ENCODE data around the gene GKAP1.

The GKAP1 gene

DNA sequence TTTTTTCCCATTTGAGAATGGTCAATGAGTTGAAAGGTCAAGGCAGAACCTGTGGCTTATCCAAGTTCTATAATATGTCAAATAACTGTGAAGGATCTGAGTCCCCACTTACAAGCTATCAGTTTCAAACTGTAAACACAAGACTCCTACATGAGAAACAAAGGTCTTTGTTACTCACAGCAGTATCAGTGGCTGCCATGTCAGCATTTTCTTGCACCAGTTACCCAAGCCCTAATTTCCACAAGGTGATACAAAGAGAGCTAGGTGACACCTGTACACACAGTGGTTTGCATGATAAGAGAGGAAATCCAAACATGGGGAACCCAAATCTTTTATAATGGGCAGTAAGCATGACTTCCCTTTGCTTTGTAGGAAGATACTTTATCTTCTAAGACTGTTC is 101.8 kb downstream of the GKAP1 start:
- Histone ChIP-seq H3K27ac (ENCODE audit: extremely low read depth, low read depth, low read length) (no peak overlapping the region), H3K4me3 (ENCODE audit: low read depth, low read length) (no peak overlapping the region), H3K36me3 (ENCODE audit: control insufficient read depth in 2 of 2, insufficient read depth in 1 of 2, low read length in 2 of 2) (no peaks in the 10 kb centered on the region), H3K4me1 (ENCODE audit: control insufficient read depth, insufficient read depth, low read length) (no peaks in the 10 kb centered on the region), H3K9me3 (ENCODE audit: control insufficient read depth, insufficient read depth, low read depth, low read length) (no peaks in the 10 kb centered on the region)
- ChIA-PET CTCF (interaction anchor here (0.8 kb wide), 1 partner anchor 67 kb away, joined by 4 read pairs; no protein-coding TSS in a partner anchor), POLR2A (no interaction called here)
- TF ChIP-seq, protein P1, sequence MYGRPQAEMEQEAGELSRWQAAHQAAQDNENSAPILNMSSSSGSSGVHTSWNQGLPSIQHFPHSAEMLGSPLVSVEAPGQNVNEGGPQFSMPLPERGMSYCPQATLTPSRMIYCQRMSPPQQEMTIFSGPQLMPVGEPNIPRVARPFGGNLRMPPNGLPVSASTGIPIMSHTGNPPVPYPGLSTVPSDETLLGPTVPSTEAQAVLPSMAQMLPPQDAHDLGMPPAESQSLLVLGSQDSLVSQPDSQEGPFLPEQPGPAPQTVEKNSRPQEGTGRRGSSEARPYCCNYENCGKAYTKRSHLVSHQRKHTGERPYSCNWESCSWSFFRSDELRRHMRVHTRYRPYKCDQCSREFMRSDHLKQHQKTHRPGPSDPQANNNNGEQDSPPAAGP (tag by site-specific recombination; IDR thresholded peaks at IDR 0.05), result no peak
- TF ChIP-seq ZNF311 (tag by site-specific recombination; IDR thresholded peaks at IDR 0.05; ENCODE audit: borderline replicate concordance), result no peak
- TF ChIP-seq ZNF670 (tag by site-specific recombination; IDR thresholded peaks at IDR 0.05; ENCODE audit: low read depth), result no peak
- TF ChIP-seq ZNF514 (tag by site-specific recombination; IDR thresholded peaks at IDR 0.05), result no peak

DNA sequence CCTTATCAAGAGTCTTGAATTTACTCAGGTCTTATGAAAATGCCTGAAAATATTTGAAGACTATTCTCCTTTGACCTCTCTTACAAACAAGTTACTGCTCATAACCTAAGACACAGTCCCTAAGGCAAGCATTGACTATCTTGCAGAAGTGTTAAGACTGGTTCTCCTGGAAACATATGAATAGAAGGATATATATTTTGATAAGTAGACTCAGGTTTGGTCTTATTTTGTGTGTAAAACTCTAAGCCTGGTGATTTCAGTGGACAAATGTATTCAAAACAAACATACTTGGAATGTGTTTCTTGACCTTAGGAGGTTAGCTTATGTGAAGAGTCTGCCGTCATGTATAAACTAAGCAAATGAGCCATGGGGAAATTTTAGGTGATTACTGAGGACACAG is 102.3 kb downstream of the GKAP1 start:
- Histone ChIP-seq H3K4me1 (ENCODE audit: control insufficient read depth, insufficient read depth, low read length) (no peaks in the 10 kb centered on the region), H3K9me3 (ENCODE audit: control insufficient read depth, insufficient read depth, low read depth, low read length) (no peaks in the 10 kb centered on the region), H3K36me3 (ENCODE audit: control insufficient read depth in 2 of 2, insufficient read depth in 1 of 2, low read length in 2 of 2) (no peaks in the 10 kb centered on the region), H3K27ac (ENCODE audit: extremely low read depth, low read depth, low read length) (no peak overlapping the region), H3K4me3 (ENCODE audit: low read depth, low read length) (no peak overlapping the region)
- ChIA-PET POLR2A (no interaction called here), CTCF (interaction anchor here (0.6 kb wide), 2 partner anchors 10 to 590 kb away, joined by 4 read pairs; no protein-coding TSS in a partner anchor)
- no peak for TF ChIP-seq KLF8 (tag by site-specific recombination; IDR thresholded peaks at IDR 0.05)
- no peak for TF ChIP-seq ZNF169 (tag by site-specific recombination; IDR thresholded peaks at IDR 0.05)
- no peak for TF ChIP-seq RBAK (tag by site-specific recombination; IDR thresholded peaks at IDR 0.05)
- TF ChIP-seq, protein P2, sequence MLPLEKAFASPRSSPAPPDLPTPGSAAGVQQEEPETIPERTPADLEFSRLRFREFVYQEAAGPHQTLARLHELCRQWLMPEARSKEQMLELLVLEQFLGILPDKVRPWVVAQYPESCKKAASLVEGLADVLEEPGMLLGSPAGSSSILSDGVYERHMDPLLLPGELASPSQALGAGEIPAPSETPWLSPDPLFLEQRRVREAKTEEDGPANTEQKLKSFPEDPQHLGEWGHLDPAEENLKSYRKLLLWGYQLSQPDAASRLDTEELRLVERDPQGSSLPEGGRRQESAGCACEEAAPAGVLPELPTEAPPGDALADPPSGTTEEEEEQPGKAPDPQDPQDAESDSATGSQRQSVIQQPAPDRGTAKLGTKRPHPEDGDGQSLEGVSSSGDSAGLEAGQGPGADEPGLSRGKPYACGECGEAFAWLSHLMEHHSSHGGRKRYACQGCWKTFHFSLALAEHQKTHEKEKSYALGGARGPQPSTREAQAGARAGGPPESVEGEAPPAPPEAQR (tag by site-specific recombination; IDR thresholded peaks at IDR 0.05), result no peak
- TF ChIP-seq ZNF585B (tag by site-specific recombination; IDR thresholded peaks at IDR 0.05), result no peak
- no peak for TF ChIP-seq REPIN1 (tag by site-specific recombination; IDR thresholded peaks at IDR 0.05; ENCODE audit: low read depth)
- TF ChIP-seq, protein P3, sequence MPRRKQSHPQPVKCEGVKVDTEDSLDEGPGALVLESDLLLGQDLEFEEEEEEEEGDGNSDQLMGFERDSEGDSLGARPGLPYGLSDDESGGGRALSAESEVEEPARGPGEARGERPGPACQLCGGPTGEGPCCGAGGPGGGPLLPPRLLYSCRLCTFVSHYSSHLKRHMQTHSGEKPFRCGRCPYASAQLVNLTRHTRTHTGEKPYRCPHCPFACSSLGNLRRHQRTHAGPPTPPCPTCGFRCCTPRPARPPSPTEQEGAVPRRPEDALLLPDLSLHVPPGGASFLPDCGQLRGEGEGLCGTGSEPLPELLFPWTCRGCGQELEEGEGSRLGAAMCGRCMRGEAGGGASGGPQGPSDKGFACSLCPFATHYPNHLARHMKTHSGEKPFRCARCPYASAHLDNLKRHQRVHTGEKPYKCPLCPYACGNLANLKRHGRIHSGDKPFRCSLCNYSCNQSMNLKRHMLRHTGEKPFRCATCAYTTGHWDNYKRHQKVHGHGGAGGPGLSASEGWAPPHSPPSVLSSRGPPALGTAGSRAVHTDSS (tag by site-specific recombination; IDR thresholded peaks at IDR 0.05), result no peak
- TF ChIP-seq SALL2 (tag by site-specific recombination; IDR thresholded peaks at IDR 0.05; ENCODE audit: borderline replicate concordance), result no peak
- TF ChIP-seq, protein P4, sequence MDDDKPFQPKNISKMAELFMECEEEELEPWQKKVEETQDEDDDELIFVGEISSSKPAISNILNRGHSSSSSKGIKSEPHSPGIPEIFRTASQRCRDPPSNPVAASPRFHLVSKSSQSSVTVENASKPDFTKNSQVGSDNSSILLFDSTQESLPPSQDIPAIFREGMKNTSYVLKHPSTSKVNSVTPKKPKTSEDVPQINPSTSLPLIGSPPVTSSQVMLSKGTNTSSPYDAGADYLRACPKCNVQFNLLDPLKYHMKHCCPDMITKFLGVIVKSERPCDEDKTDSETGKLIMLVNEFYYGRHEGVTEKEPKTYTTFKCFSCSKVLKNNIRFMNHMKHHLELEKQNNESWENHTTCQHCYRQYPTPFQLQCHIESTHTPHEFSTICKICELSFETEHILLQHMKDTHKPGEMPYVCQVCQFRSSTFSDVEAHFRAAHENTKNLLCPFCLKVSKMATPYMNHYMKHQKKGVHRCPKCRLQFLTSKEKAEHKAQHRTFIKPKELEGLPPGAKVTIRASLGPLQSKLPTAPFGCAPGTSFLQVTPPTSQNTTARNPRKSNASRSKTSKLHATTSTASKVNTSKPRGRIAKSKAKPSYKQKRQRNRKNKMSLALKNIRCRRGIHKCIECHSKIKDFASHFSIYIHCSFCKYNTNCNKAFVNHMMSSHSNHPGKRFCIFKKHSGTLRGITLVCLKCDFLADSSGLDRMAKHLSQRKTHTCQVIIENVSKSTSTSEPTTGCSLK (tag by site-specific recombination; IDR thresholded peaks at IDR 0.05), result no peak
- no peak for TF ChIP-seq GLIS2 (tag by site-specific recombination; IDR thresholded peaks at IDR 0.05)
- no peak for TF ChIP-seq ZNF394 (tag by site-specific recombination; IDR thresholded peaks at IDR 0.05; ENCODE audit: borderline replicate concordance)
- TF ChIP-seq, protein P5, sequence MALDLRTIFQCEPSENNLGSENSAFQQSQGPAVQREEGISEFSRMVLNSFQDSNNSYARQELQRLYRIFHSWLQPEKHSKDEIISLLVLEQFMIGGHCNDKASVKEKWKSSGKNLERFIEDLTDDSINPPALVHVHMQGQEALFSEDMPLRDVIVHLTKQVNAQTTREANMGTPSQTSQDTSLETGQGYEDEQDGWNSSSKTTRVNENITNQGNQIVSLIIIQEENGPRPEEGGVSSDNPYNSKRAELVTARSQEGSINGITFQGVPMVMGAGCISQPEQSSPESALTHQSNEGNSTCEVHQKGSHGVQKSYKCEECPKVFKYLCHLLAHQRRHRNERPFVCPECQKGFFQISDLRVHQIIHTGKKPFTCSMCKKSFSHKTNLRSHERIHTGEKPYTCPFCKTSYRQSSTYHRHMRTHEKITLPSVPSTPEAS (tag by site-specific recombination; IDR thresholded peaks at IDR 0.05), result no peak
- no peak for TF ChIP-seq MZF1 (tag by site-specific recombination; IDR thresholded peaks at IDR 0.05; ENCODE audit: borderline replicate concordance)
- TF ChIP-seq ZFHX2 (tag by site-specific recombination; conservative IDR thresholded peaks at IDR 0.05), result no peak
- TF ChIP-seq ZBTB48 (tag by site-specific recombination; IDR thresholded peaks at IDR 0.05), result no peak
- TF ChIP-seq ZNF670 (tag by site-specific recombination; IDR thresholded peaks at IDR 0.05; ENCODE audit: low read depth), result no peak
- TF ChIP-seq, protein P6, sequence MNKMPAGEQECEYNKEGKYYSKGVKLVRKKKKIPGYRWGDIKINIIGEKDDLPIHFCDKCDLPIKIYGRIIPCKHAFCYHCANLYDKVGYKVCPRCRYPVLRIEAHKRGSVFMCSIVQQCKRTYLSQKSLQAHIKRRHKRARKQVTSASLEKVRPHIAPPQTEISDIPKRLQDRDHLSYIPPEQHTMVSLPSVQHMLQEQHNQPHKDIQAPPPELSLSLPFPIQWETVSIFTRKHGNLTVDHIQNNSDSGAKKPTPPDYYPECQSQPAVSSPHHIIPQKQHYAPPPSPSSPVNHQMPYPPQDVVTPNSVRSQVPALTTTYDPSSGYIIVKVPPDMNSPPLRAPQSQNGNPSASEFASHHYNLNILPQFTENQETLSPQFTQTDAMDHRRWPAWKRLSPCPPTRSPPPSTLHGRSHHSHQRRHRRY (tag by site-specific recombination; IDR thresholded peaks at IDR 0.05), result no peak
- no peak for TF ChIP-seq IKZF3 (tag by site-specific recombination; IDR thresholded peaks at IDR 0.05)
- TF ChIP-seq ZNF391 (tag by site-specific recombination; IDR thresholded peaks at IDR 0.05; ENCODE audit: borderline replicate concordance, low read depth), result no peak
- TF ChIP-seq ZNF37A (tag by site-specific recombination; IDR thresholded peaks at IDR 0.05), result no peak

Measured in HEK293 (cell line).